ENCODE results near the gene KIF21B. TPM values are rescaled to one million over a fixed set of nuclear protein-coding genes. Genes with fewer than 3 reads are reported as not detected.

The KIF21B gene
- total RNA-seq, 4 donors from 2014 or later, result 1.2 to 1.9 (median 1.6) TPM

DNA sequence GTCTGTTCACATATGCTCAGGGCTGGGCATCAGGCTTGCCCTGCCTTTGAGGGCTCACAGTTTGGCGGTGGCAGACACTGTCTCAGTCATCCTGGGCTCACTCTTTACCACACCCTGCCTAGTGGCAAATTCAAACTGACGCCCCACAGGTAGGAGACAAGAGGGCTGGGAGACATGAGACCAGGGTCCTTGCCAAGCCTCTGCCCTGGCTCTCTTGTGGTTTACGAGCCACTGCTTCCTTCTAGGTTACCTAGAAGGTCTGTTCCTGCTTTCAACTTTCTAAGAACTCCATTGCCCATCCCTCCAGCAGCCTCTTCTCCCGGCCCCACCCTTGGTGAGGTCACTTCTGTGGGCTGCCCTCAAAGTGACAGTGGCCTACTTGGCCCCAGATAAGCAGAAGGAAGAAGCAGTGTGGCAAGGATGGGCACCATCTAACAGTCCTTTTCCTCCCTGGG, 10.5 kb downstream of the KIF21B start:
- 68 to 92% methylated on average over 2 of the region's 4 CpGs for WGBS, 2 donors (ENCODE audit: low coverage in 1 of 2)
- ATAC-seq, result no peak
- Histone ChIP-seq H3K27me3 (peaks cover 49% of the 10 kb centered on the region), H3K4me3 (no peak overlapping the region), H3K4me1 (peaks cover 0 to 28% (median 11%) of the 10 kb centered on the region in 3 donors), H3K9me3 (no peaks in the 10 kb centered on the region), H3K27ac (no peak overlapping the region), H3K36me3 (no peaks in the 10 kb centered on the region)
- TF ChIP-seq, protein P1, sequence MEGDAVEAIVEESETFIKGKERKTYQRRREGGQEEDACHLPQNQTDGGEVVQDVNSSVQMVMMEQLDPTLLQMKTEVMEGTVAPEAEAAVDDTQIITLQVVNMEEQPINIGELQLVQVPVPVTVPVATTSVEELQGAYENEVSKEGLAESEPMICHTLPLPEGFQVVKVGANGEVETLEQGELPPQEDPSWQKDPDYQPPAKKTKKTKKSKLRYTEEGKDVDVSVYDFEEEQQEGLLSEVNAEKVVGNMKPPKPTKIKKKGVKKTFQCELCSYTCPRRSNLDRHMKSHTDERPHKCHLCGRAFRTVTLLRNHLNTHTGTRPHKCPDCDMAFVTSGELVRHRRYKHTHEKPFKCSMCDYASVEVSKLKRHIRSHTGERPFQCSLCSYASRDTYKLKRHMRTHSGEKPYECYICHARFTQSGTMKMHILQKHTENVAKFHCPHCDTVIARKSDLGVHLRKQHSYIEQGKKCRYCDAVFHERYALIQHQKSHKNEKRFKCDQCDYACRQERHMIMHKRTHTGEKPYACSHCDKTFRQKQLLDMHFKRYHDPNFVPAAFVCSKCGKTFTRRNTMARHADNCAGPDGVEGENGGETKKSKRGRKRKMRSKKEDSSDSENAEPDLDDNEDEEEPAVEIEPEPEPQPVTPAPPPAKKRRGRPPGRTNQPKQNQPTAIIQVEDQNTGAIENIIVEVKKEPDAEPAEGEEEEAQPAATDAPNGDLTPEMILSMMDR (IDR thresholded peaks at IDR 0.05), result no peak
- TF ChIP-seq POLR2A (IDR thresholded peaks at IDR 0.05), result no peak
- no peak for TF ChIP-seq EP300 (IDR thresholded peaks at IDR 0.05)
- TF ChIP-seq POLR2AphosphoS5 (IDR thresholded peaks at IDR 0.05), result no peak

DNA sequence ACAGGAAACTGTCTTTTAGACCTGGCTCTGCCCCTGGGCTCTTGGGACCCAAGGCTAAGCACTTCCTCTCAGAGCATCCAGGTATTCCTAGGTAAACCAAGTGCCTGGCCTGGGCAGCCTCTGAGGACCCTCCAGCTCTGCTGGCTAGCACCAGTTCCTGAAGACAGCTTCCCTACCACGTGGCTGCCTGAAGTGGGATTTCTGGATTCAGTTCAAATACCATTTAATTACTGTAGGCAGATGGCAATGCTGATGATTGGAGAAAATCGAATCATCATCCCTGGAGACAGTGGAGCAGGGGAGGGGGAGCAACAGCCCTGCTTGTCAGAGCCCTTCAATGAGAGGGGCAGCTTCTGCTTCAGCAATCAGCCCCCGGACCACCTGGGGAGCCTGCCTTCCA, 11.9 kb downstream of the KIF21B start:
- Histone ChIP-seq H3K27ac (no peak overlapping the region), H3K9me3 (no peaks in the 10 kb centered on the region), H3K36me3 (no peaks in the 10 kb centered on the region), H3K4me3 (no peak overlapping the region), H3K4me1 (peaks cover 0 to 17% (median 11%) of the 10 kb centered on the region in 3 donors), H3K27me3 (peaks cover 45% of the 10 kb centered on the region)
- no peak for ATAC-seq
- TF ChIP-seq POLR2AphosphoS5 (IDR thresholded peaks at IDR 0.05) (no peak), EP300 (IDR thresholded peaks at IDR 0.05) (no peak)
- TF ChIP-seq, protein P1 (IDR thresholded peaks at IDR 0.05), result no peak
- 70 to 73% methylated on average over 2 of the region's 3 CpGs for WGBS, 2 donors (ENCODE audit: low coverage in 1 of 2)

DNA sequence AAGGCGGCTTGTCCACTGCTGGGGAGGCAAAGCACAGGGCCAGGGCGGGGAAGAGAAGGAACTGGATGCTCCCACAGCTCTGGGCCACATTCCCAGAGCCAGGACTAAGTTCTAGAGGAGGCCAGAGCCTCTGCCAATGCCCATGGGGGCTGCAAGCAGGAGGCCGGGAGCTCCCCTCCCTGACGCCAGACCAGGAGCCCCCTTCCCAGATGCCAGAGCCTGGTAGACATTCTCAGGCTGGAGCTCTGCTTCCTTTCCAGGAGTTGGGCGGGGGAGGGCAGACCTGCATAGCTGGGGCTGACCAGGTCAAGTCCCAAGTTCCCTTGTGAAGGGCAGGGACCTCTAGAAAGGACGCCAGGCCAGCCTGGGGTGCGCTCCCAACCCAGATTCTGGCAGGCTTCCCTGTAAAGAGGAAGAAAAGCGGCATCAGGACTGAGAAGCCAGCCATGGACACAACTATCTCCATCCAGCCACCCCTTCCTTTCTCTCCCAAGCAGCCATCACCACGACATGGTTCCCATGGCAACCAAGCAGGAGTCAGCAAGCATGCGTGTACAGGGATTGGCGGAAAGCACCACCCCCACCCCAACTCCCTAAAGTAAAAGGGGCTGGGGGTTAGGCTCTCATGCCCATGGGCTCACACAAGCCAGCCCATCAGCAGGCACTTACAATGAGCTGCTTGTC, 13.4 kb downstream of the KIF21B start:
- WGBS, 2 donors (ENCODE audit: low coverage in 1 of 2), result 83% methylated on average over 1 of the region's 11 CpGs; no CpG with 5 or more reads in 1 of the 2 donors
- Histone ChIP-seq H3K36me3 (no peaks in the 10 kb centered on the region), H3K27me3 (peaks cover 38% of the 10 kb centered on the region), H3K9me3 (no peaks in the 10 kb centered on the region), H3K4me1 (peaks cover 0 to 3% (median 0%) of the 10 kb centered on the region in 3 donors), H3K27ac (no peak overlapping the region), H3K4me3 (no peak overlapping the region)
- no peak for ATAC-seq
- TF ChIP-seq, protein P1 (IDR thresholded peaks at IDR 0.05), result no peak
- TF ChIP-seq POLR2A (IDR thresholded peaks at IDR 0.05), result no peak
- no peak for TF ChIP-seq EP300 (IDR thresholded peaks at IDR 0.05)
- TF ChIP-seq POLR2AphosphoS5 (IDR thresholded peaks at IDR 0.05), result no peak

DNA sequence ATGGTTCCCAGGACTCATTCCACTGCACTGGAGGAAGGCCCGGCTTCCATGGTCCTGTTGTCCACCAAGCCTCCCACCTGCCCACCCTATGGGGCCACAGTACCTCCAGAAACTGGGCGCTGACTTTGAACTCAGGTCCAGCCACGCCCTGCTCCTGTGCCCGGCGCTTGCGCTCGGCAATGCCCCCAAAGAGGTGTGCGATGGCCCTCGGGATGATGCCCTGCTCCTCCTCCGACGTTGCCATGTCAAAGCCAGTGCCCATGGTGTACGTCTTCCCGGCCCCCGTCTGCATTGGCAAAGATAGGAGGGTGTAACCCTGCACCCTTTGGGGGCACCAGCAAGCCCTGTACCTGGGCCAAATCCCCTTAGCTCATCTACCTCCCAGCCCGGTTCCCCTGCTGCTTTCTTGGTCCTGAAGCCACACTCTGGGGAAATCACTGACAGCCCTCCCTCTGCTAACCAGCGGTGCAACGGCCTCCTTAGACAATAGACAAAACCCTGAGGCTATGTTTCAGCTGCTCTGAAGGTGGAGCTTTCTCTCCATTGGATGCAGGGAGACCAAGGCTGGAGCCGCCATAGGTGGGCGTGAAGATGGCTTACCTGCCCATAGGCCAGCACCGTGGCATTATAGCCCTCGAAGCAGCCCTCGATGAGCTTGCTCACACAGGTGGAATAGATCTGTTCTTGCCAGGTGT, 14.7 kb downstream of the KIF21B start:
- Histone ChIP-seq H3K27ac (no peak overlapping the region), H3K4me1 (no peaks in the 10 kb centered on the region), H3K27me3 (peaks cover 29% of the 10 kb centered on the region), H3K4me3 (no peak overlapping the region), H3K36me3 (peaks cover 0 to 7% of the 10 kb centered on the region in 2 donors), H3K9me3 (no peaks in the 10 kb centered on the region)
- TF ChIP-seq POLR2A (IDR thresholded peaks at IDR 0.05) (no peak), POLR2AphosphoS5 (IDR thresholded peaks at IDR 0.05) (no peak), EP300 (IDR thresholded peaks at IDR 0.05) (no peak)
- TF ChIP-seq, protein P1 (IDR thresholded peaks at IDR 0.05), result no peak
- no peak for ATAC-seq
- 89% methylated on average over 9 of the region's 22 CpGs; no CpG with 5 or more reads in 1 of the 2 donors for WGBS, 2 donors (ENCODE audit: low coverage in 1 of 2)
